Activated T-helper 1 cell treated with Interleukin-2 at 50 U/mL for 16 hours (primary cell): ENCODE results near the gene SH3YL1.
A peak's percentile ranks its signal among the peaks of the same experiment; 100 is the strongest.

Source experiments
- DNase-seq: peaks from one replicate; pipeline ENCODE4 v3.0.0-alpha.2; 2020; ENCODE audit warnings: low read depth

SH3YL1 gene

GRCh38 chr2:263774-264492 is at the start of gene SH3YL1:
TSS of gene SH3YL1 (minus strand) at chr2:264032. CDS start at chr2:263984, 48 bp downstream.
- peak; percentile 47 for DNase-seq

- no peak for DNase-seq
These were observed 47.2 kb upstream of the SH3YL1 start for GRCh38 chr2:310994-311393.

- DNase-seq, result no peak
These were observed 46.2 kb upstream of the SH3YL1 start for GRCh38 chr2:309954-310510.

- no peak for DNase-seq
These were observed 45.5 kb upstream of the SH3YL1 start for GRCh38 chr2:309148-309953.

GRCh38 chr2:305366-305765 is 41.5 kb upstream of the SH3YL1 start:
- no peak for DNase-seq

GRCh38 chr2:296354-296753 is 32.5 kb upstream of the SH3YL1 start:
- DNase-seq, result no peak

GRCh38 chr2:295090-295489 is 31.3 kb upstream of the SH3YL1 start:
- DNase-seq, result no peak

- peak; percentile 22 for DNase-seq
These were observed 26.4 kb upstream of the SH3YL1 start for GRCh38 chr2:290090-290722.

GRCh38 chr2:289362-290089 is 25.7 kb upstream of the SH3YL1 start:
- DNase-seq, result no peak

GRCh38 chr2:288758-289361 is 25.0 kb upstream of the SH3YL1 start:
- DNase-seq, result no peak

- no peak for DNase-seq
These were observed 24.3 kb upstream of the SH3YL1 start, which contains the start of gene ALKAL2 for GRCh38 chr2:287911-288757. TSS of gene ALKAL2 (minus strand) at chr2:288091. CDS start at chr2:287835, 256 bp downstream.

GRCh38 chr2:287471-287885 is 23.6 kb upstream of the SH3YL1 start:
- no peak for DNase-seq

- no peak for DNase-seq
These were observed 23.1 kb upstream of the SH3YL1 start for GRCh38 chr2:286774-287392.

GRCh38 chr2:286035-286434 is 22.2 kb upstream of the SH3YL1 start:
- DNase-seq, result no peak

GRCh38 chr2:285531-285930 is 21.7 kb upstream of the SH3YL1 start:
- DNase-seq, result no peak

- no peak for DNase-seq
These were observed 21.2 kb upstream of the SH3YL1 start for GRCh38 chr2:284896-285492.

GRCh38 chr2:283996-284794 is 20.4 kb upstream of the SH3YL1 start:
- DNase-seq, result no peak

- no peak for DNase-seq
These were observed 18.8 kb upstream of the SH3YL1 start for GRCh38 chr2:282371-283263.
